KMS-11 (cell line): ENCODE data around the gene PIP4K2B.

ENCODE experiments used
- H2AFZ ChIP-seq: fragments of 200-600 bp; sonication (generic); 2 replicates; pipeline ENCODE4 v1.6.1; 2016; ENCODE audit warnings: antibody characterized with exemption, mixed run types, low read depth
- H3K27ac ChIP-seq: fragments of 200-600 bp; sonication (generic); 2 replicates; pipeline ENCODE4 v1.6.1; 2016; ENCODE audit warnings: mild to moderate bottlenecking, mixed run types
- H3K27me3 ChIP-seq: fragments of 200-600 bp; sonication (generic); 2 replicates; pipeline ENCODE4 v1.6.1; 2017; ENCODE audit warnings: mild to moderate bottlenecking, low read depth, mixed run types, moderate library complexity; ENCODE audit not compliant: insufficient read depth
- H3K36me3 ChIP-seq: fragments of 200-600 bp; sonication (generic); 2 replicates; pipeline ENCODE4 v1.6.1; 2017; ENCODE audit warnings: mild to moderate bottlenecking, mixed run types; ENCODE audit not compliant: insufficient read depth
- H3K4me1 ChIP-seq: fragments of 200-600 bp; sonication (generic); 2 replicates; pipeline ENCODE4 v1.6.1; 2016; ENCODE audit warnings: mild to moderate bottlenecking, low read depth, mixed run types; ENCODE audit not compliant: poor library complexity, severe bottlenecking
- H3K4me2 ChIP-seq: fragments of 200-600 bp; sonication (generic); 2 replicates; pipeline ENCODE4 v1.7.0; 2016; ENCODE audit warnings: mild to moderate bottlenecking, mixed run types
- H3K4me3 ChIP-seq: fragments of 200-600 bp; sonication (generic); IDR thresholded peaks from 2 replicates; pipeline ENCODE4 v1.6.1; 2017; ENCODE audit warnings: low read depth, low read length, mixed read lengths; ENCODE audit not compliant: insufficient read depth
- H3K79me2 ChIP-seq: fragments of 200-600 bp; sonication (generic); 2 replicates; pipeline ENCODE4 v1.6.1; 2016; ENCODE audit warnings: low read depth, mixed run types; ENCODE audit not compliant: insufficient read depth
- H3K9ac ChIP-seq: fragments of 200-600 bp; sonication (generic); 2 replicates; pipeline ENCODE4 v1.6.1; 2016; ENCODE audit warnings: mild to moderate bottlenecking, mixed run types
- H4K20me1 ChIP-seq: fragments of 200-600 bp; sonication (generic); 2 replicates; pipeline ENCODE4 v1.6.1; 2016; ENCODE audit warnings: mild to moderate bottlenecking, mixed run types; ENCODE audit not compliant: insufficient read depth
- TF ChIP-seq, protein P1 (sequence below): fragments of 200-600 bp; sonication (generic); conservative IDR thresholded peaks from 2 replicates; pipeline ENCODE4 v1.6.1; 2017; ENCODE audit warnings: low read depth, mild to moderate bottlenecking, antibody characterized with exemption, low read length, moderate library complexity, mixed read lengths

Gene PIP4K2B

DNA sequence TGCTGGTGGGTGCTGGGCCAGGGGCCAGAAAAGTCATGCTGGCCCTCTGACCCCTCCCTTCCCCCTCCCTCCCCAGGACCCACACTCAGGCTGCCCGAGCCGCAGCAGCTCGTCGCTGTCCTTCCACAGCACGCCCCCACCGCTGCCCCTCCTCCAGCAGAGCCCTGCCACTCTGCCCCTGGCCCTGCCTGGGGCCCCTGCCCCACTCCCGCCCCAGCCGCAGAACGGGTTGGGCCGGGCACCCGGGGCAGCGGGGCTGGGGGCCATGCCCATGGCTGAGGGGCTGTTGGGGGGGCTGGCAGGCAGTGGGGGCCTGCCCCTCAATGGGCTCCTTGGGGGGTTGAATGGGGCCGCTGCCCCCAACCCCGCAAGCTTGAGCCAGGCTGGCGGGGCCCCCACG is 77.6 kb downstream of the PIP4K2B start:
- Histone ChIP-seq H3K4me2 (no peak overlapping the region), H3K79me2 (no peaks in the 10 kb centered on the region), H2AFZ (no peak overlapping the region), H3K4me1 (no peaks in the 10 kb centered on the region), H3K27me3 (no peaks in the 10 kb centered on the region), H3K36me3 (no peaks in the 10 kb centered on the region), H3K9ac (no peak overlapping the region), H3K27ac (no peak overlapping the region), H3K4me3 (no peak overlapping the region), H4K20me1 (no peaks in the 10 kb centered on the region)
- TF ChIP-seq, protein P1, sequence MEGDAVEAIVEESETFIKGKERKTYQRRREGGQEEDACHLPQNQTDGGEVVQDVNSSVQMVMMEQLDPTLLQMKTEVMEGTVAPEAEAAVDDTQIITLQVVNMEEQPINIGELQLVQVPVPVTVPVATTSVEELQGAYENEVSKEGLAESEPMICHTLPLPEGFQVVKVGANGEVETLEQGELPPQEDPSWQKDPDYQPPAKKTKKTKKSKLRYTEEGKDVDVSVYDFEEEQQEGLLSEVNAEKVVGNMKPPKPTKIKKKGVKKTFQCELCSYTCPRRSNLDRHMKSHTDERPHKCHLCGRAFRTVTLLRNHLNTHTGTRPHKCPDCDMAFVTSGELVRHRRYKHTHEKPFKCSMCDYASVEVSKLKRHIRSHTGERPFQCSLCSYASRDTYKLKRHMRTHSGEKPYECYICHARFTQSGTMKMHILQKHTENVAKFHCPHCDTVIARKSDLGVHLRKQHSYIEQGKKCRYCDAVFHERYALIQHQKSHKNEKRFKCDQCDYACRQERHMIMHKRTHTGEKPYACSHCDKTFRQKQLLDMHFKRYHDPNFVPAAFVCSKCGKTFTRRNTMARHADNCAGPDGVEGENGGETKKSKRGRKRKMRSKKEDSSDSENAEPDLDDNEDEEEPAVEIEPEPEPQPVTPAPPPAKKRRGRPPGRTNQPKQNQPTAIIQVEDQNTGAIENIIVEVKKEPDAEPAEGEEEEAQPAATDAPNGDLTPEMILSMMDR = no peak

DNA sequence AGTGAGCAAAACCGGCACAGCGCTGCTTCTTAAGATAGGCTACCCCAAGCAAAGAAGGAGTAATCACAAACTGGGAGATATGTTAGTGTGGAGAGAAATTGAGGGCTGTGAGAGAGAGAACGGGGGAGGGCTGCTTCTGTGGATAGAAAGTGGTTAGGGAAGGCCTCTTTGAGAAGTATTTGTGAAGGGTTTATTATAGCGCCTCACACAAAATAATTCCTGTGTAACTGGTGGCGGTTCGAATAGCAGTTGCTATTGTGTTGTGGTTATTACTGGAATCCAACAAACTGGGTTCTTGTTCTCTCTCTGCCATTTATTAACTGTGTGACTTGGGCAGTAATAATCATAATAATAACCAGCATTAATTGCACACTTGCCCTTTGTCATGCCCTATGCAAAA is 78.4 kb downstream of the PIP4K2B start:
- Histone ChIP-seq H3K27ac (no peak overlapping the region), H3K27me3 (no peaks in the 10 kb centered on the region), H3K36me3 (no peaks in the 10 kb centered on the region), H4K20me1 (no peaks in the 10 kb centered on the region), H3K9ac (no peak overlapping the region), H3K4me3 (no peak overlapping the region), H3K4me1 (no peaks in the 10 kb centered on the region), H3K79me2 (no peaks in the 10 kb centered on the region), H2AFZ (no peak overlapping the region), H3K4me2 (no peak overlapping the region)
- TF ChIP-seq, protein P1 = no peak

DNA sequence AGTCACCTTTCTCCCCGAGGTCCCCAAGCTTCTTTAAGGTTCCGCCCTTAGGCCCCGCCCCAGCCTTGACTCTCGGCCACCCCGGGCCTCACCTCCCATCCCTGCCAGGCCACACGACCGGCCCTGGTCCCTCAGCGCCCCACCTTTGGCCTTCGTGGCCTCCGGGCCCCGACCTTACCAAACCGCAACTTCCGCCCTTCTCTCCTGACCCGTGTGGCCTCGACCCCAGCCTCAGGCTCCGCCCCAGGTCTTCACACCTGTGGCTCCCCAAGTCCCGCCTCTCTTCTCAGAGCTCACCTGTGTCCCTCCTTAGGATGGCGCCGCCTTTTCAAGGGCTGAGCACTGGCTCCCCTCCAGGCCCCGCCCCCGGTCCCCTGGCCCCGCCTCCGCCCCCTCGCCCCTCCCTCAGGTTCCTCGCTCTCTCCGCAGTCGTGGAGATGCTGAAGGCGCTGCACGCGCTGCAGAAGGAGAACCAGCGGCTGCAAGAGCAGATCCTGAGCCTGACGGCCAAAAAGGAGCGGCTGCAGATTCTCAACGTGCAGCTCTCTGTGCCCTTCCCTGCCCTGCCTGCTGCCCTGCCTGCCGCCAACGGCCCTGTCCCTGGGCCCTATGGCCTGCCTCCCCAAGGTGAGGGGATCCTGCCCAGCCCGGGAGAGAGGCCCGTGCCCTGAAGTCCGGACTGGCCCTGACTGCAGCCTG is 79.3 kb downstream of the PIP4K2B start:
- Histone ChIP-seq H3K4me2 (no peak overlapping the region), H2AFZ (no peak overlapping the region), H3K9ac (no peak overlapping the region)

GRCh38 chr17:38719289-38719942 is 79.9 kb downstream of the PIP4K2B start:
- Histone ChIP-seq H2AFZ (no peak overlapping the region), H3K4me3 (no peak overlapping the region), H3K4me1 (no peaks in the 10 kb centered on the region), H3K36me3 (no peaks in the 10 kb centered on the region), H4K20me1 (no peaks in the 10 kb centered on the region), H3K9ac (no peak overlapping the region), H3K27me3 (no peaks in the 10 kb centered on the region), H3K4me2 (no peak overlapping the region), H3K79me2 (no peaks in the 10 kb centered on the region), H3K27ac (no peak overlapping the region)
- TF ChIP-seq, protein P1 = no peak

More for the DNA sequence above, 79.3 kb downstream of the PIP4K2B start:
- Histone ChIP-seq H3K4me3 (no peak overlapping the region), H3K36me3 (no peaks in the 10 kb centered on the region), H3K79me2 (no peaks in the 10 kb centered on the region), H4K20me1 (no peaks in the 10 kb centered on the region), H3K27ac (no peak overlapping the region), H3K4me1 (no peaks in the 10 kb centered on the region), H3K27me3 (no peaks in the 10 kb centered on the region)
- TF ChIP-seq, protein P1 = no peak
